ENCODE measurements around the gene TSPOAP1.

Gene TSPOAP1

DNA sequence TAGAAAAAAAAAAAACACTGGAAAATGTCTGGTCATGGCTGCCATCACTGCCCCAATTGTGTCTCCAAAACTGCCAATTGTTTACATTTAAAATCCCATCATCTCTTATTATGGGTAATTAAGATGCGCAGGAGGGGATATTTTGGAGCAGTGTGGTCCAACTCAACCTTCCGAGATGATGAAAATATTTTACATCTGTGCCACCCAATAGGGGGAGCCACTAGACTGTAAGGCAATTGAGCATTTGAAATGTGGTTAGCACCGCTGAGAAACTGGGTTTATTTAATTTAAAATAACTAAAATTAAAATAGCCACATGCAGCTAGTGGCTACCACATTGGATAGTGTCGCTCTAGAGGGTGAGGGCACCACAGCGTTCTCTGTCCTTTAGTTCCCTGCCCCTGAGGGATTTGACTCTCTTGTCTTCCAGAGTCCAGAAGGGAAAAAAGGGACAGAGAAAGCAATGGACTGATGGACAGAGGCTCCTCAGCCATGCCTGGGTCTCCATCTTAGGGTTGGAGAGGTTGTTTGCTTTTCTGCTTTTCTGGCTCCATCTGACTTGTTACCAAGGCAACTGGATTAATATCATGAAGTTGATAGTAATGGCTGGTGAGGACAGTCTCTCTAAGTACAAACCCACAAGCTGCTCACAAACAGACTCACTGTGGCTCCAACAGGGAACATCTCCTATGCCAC lies 51.3 kb downstream of the TSPOAP1 start:
- no peak for DNase-seq (ENCODE audit: low read depth in 2 of 2)

DNA sequence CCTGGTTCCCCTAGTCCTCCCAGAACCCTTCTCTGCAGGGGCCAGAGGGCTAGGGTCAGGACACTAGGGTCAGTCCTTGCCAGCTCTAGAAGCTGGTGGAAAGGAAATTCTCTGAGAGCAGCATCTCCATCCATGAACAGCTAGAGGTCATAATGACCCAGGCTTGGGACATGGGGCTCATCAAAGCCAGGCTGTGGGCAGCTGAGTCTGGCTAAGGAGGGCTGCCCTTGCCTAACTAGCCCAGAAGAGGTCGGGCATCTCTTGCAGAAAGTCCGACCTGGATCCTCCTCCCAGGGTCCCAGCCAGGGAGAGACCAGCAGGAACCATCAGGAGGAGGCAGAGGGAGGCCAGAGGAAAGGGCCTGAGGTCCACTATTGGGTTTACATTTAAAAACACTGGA lies 52.2 kb downstream of the TSPOAP1 start:
- DNase-seq (ENCODE audit: low read depth in 2 of 2): no peak

DNA sequence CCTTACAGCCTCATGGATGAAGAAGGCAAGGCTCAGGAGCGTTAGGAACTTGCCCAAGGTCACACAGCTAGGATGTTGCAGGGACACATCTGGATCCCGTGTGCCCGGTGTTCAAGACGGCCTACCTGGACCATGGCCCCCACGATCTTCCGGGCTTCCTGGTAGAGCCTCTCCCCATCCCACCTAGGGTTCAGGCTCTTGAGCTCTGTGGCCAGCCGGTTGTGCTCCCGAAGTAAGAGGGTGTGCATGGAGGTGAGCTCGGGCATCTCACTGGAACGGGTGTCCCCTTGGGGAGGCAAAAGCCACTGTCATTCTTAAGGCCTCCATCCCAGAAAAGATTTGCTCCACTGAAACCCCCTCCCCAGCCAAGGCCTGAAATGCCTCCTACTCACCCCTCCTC lies 53.2 kb downstream of the TSPOAP1 start:
- DNase-seq (ENCODE audit: low read depth in 2 of 2): no peak

DNA sequence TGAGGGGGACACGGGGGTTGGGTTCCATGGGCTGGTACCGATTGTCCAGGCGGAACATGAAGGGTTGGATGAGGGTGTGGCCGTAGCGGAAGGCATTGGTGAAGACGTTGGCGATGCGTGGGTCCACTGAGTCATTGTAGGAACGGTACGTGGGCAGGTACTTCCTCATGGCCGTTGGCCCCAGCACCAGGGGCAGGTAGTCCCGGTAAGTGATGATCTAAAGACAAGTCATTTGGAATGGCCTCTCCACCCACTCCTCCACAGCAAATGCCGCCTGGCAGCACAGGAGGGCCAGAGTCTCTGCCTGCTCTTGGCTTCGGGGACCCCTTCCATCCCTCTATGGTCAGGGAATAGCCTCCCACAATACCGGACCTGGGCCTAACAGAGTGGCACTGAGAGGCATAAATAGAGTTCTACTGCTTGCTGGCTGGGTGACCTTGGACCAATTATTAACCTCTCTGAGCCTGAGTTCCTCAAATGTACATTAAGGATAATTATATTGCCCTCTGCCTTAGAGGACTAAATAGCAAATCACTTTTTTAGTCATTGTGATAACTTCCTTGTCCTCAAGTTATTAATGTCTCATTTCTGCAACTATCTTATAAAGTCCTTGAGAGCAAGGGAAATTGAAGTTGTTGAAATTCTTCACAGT lies 55.0 kb downstream of the TSPOAP1 start:
- DNase-seq (ENCODE audit: low read depth in 2 of 2): no peak

DNA sequence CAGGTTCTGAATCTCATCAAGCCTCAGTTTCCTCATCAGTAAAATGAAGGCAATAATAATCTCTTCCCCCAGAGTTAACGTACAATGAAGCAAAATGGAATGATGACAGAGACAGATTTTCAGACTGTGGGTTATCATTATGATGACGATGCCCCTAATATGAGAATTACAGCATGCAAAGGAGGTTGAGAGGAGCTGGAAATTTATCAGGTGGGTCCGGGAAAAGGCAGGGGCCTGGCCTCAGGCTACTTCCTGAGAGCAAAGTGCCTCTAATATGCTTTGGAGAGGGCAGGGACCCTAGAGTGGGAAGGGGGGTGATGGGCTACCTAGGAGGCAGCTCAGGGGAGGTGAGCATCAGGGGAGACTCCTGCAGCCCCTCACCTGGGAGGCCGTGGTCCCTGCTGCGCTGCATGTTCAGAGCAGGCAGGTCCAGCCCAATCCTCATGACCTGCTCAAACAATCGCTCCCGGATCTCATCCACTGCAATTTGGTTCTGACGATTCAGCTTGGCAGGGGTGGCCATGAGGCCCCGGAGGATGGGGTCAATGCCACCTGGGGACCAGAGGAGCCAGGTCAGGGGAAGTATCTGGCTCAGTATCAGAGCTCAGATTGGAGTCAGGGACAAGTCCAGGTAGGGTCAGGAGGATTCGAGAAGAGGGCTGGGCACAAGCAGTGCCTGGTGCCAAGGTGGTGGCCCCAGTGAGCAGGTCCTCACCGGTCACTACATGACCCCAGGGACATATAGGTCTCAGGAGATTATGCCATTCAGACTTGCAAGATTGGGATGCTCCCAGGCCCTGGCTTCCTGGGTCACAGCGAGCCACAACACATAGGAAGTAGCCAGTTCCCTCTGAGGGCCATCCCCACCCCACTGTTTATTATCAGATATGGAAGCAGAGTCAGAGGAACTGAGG lies 56.0 kb downstream of the TSPOAP1 start:
- no peak for DNase-seq (ENCODE audit: low read depth in 2 of 2)

DNA sequence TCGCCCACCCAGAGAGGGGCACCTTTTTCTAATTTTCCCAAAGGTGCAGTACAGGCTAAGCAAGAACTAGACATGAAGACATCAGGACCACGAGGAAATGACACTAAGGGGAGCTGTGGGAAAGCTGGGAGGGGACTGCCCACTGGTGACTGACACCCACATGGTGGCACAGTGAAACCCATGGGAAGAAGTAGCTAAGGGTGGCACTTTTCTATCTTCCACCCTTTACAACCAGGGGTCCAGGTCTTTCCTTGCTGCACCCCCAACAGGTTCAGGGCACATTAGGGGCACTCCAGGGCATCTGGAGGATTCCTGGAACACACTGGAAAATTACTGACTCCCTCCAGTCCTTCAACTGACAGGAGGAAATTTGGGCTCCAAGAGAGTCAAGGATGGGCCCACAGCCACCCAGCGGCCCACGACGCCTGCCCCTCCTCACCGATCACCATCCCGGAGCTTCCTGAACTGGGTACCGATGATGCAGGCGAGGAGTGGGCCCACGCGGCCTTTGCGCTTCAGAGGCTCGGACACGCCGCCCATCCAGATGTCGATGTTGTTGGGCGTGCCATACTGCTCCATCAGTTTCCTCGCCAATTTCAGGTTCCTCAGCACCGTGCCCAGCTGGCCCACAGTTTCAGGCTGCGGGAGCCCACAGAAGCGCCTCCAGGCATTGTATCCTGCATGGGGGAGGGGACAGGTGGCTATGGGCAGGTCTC lies 57.2 kb downstream of the TSPOAP1 start:
- no peak for DNase-seq (ENCODE audit: low read depth in 2 of 2)

DNA sequence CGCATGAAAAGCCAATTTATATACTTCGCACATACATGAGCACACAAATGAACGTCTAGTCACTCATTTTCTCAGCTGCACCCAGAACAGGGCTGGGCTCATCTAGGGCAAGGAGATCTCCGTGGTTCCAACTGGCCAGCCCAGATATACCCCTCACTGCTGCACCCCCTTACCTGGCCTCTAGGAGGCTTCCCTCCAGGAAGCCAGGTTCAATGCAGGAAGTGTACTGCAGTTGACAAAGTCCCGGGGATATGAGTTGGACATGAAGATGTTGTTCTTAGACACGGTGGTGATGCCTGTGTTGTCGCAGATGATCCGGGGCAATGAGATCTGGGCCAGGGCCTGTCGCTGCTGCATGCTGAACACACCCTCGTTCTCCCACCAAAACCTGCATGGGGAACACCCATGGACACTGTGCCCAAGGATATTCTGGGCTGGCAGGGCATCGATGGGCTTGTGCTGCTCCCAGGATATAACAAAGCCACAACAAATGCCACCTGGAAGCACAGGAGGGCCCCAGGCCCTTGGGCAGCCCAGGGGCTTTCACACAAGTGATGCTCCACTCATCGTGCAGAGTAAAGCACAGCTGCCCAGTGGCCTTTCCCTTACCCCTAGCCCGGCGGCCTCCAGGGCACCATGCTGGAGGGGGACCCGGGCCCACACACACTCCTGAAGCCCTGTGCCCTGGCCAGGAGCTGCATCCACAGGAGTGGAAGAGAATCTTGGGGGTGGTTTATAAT lies 57.9 kb downstream of the TSPOAP1 start:
- no peak for DNase-seq (ENCODE audit: low read depth in 2 of 2)

DNA sequence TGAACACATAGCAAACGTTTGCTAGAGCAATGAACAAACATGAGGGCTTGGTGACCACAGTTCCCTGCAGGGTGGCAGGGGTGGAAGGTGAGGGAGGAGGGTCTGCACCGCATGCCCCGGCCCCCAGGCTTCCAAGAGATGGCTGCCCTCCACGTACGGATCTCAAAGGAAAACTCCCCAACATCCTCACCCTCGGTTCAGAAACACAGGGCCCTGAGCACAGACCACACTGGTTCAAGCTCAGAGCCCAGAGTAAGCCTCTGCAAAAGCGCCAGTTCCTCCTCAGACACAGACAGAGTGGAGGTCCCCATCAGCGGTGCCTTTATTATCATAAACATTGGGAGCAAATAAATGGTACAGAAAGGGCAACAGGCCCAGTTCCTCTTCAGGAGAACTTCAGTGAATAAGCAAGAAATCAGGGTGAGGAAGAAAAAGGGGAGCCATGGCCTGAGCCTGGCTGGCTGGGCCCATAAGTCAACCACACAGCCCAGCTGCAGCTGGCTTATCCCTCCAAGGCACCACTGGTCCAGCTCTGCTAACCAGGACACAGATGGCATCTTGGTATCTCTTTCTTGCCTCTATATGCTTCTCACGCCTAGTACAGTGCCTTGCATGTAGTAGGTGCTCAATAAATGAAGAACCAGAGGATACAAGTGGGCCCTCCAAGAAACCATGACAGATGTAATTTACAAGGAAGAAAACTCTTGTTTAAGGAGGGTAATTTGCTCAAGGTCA lies 58.9 kb downstream of the TSPOAP1 start:
- DNase-seq (ENCODE audit: low read depth in 2 of 2): no peak

DNA sequence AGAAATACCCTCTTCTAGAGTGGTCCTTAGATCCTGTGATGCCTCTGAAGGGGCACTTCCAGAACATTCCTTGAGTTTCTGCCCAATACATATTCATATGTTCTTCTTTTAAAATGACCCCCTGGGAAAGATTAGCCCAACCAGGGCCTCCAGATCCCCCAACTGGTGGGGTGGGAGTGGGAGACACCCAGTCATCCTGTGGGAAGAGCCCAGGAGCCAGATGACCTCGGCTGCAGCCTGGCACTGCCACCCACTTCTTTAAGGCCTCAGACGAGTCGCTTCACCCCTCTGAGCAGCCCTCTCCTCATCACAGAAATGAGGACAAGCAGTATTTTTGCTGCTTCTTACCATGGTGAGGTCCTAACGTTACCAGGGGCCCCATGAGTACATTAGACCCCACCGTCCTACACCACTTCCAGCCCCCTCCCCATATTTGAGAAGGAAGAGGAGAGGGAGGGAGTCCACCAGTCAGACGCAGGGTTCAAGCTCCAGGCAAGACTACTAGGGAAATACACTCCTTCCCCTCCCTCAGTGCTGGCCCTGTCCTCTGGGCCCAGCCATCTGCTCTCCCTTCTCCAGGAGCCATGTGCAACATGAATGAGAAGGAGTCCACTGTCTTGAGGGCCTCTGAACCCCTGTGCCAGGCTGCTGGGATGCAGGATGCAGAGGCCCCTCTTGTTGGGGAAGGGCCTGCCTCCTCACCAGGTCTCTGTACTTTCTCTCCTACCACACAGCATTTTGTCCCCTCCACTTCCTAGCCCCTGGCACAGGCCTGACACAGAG lies 59.6 kb downstream of the TSPOAP1 start:
- DNase-seq (ENCODE audit: low read depth in 2 of 2): no peak

DNA sequence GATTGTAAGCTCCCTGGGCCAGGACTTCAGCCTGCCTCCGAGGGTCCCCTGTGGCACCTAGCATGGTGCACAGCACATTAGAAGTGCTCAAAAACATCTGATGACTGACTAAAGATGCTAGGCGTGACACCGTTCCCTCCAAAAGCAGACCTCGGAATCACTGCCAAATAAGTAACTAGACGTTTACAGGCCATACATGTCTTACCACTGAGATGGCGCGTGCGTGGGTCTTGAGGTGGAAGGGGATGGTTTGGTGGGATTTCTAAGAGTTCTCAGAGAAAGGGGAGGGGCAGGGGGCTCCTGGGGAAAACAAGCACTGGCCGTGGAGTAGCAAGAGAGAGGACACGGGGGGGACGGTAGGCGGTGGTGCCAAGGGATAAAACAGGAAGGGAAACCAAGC lies 60.3 kb downstream of the TSPOAP1 start:
- DNase-seq (ENCODE audit: low read depth in 2 of 2): no peak

DNA sequence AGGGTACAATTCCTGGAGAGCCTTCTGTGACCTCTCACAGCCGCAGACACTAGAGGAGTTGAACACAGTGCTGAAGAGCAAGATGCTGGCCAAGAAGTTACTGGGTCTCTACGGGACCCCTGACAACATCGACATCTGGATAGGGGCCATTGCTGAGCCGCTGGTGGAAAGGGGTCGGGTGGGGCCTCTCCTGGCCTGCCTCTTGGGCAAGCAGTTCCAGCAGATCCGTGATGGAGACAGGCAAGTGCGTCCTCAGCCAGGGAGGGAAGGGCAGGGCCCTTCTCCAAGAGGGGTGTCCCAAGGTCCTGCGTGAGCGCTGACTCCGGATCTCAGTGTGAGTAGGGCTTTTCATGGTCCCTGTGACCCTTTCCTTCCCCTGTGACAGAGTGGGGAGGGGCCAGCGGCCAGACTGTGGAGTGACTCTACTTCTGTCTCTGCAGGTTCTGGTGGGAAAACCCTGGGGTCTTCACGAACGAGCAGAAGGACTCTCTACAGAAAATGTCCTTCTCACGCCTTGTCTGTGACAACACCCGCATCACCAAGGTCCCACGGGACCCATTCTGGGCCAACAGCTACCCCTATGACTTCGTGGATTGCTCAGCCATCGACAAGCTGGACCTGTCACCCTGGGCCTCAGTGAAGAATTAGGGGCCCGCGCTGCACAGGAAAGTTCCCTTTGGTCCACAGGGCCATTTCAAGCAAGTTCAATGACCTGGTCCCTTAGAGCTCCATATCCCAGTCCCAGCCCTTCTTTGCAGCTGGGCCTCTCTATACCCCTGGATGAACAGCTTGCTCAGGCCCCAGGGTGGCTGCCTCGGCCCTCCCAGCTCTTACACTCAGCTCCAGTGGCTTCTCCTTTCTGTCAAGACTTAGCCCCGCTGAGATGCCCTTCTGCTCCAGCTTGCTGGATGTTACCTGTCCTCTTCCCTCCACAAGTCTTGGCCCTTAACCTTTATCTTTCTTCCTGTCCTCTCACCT lies 61.0 kb downstream of the TSPOAP1 start:
- DNase-seq (ENCODE audit: low read depth in 2 of 2): no peak

DNA sequence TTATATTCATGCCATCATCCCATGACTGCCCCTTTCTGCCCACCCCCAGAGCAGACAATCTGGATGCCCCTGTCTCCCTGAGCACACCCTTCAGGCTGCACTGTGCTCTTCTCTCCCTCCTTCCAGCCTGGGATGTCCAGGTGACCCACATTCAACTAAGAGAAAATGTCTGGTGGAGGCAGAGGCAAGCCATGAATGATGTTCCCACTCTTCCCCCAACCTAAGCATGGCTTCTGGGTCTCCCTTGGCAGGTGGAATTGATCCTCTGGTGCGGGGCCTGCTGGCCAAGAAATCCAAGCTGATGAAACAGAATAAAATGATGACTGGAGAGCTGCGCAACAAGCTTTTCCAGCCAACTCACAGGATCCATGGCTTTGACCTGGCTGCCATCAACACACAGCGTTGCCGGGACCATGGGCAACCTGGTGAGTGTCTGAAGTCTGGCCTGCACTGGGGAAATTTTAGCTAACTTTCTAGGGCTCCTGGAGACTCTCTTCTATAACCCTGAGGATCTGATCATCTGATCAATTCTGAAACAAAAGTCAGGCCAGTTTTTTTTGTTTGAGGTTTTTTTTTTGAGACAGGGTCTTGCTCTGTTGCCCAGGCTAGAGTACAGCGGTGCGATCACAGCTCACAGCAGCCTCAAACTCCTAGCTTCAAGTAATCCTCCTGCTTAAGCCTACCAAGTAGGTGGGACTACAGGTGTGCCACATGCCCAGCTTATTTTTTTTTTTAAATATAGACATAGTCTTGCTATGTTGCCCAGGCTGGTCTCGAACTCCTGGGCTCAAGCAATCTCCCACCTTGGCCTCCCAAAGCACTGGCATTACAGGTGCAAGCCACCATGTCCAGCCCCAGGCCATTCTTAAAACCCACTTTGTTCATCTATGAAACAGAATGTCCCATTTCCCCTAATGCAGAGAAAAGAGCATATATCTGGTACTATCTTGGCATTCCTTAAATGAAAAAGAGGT lies 62.4 kb downstream of the TSPOAP1 start:
- DNase-seq (ENCODE audit: low read depth in 2 of 2): no peak

DNA sequence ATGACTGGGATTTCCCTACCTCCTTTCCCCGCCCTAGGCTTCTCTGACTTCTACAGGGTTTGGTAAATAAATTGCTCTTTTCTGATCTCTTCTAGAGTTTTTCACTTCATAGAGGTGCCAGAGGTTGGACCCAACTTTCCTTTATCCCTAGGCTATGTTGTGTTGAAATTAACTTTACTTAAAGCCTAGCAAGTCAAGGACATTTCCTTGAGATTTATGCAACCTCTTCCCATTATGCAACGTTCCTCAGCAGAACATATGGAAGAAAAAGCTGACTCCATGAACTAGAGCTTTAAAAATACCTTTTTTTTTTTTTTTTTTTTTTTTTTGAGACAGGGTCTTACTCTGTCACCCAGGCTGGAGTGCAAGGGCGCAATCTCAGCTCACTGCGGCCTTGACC lies 63.3 kb downstream of the TSPOAP1 start:
- DNase-seq (ENCODE audit: low read depth in 2 of 2): no peak

DNA sequence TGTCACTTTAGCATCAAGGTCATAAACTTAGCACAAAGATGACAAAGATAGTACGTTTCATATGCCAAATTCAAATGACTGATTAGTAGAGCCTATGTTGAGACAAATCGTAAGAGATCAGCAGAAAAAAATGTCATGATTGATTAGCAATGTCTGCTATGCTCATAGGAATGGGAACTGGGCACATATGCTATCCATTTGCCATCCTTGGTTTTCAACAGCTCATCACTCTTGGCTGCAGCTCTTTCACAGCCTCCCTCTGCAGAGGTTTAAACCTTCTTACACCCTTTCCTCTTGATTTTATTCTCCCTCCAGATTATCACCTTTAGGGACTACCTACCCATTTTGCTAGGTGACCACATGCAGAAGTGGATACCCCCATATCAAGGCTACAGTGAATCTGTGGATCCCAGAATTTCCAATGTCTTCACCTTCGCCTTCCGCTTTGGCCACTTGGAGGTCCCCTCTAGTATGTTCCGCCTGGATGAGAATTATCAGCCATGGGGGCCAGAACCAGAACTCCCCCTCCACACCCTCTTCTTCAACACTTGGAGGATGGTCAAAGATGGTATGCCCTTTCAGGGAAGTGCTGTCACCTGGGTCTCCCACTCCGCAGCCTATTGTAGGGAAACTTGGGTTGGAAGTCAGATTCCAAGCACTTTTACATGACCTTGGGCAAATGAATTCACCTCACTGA lies 64.0 kb downstream of the TSPOAP1 start:
- DNase-seq (ENCODE audit: low read depth in 2 of 2): no peak

DNA sequence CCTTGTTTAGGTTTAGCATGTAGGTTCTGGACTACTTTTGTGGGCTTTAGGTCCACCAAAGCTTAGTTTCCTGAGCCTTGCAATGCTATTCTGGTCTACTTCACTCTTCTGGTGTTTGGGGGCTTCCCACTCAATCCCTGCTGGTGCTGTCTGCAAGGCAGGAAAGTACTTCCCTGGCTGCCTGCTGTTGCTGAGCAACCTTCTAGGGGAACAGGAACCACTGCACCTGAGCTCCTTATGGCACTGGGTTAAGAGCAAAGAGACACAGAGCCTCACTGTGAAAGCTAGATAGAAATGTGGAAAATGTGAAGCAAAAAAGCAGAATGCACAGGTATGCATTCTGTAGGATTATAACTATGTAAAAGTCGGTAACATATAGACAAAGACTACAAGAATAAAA lies 64.8 kb downstream of the TSPOAP1 start:
- DNase-seq (ENCODE audit: low read depth in 2 of 2): no peak

DNA sequence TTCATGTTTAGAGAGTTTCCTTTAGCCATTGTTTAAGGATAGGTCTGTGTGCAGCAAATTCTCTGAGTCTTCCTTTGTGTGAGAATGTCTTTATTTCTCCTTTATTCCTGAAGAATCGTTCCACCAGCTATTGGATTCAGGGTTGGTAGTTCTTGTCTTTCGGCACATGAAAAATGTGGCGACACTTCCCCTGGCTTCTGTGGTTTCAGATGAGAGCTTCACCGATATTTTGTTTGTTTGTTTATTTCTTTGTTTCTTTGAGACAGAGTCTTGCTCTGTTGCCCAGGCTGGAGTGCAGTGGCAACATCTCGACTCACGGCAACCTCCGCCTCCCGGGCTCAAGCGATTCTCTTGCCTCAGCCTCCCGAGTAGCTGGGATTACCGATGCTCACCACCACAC lies 66.4 kb downstream of the TSPOAP1 start:
- no peak for DNase-seq (ENCODE audit: low read depth in 2 of 2)

DNA sequence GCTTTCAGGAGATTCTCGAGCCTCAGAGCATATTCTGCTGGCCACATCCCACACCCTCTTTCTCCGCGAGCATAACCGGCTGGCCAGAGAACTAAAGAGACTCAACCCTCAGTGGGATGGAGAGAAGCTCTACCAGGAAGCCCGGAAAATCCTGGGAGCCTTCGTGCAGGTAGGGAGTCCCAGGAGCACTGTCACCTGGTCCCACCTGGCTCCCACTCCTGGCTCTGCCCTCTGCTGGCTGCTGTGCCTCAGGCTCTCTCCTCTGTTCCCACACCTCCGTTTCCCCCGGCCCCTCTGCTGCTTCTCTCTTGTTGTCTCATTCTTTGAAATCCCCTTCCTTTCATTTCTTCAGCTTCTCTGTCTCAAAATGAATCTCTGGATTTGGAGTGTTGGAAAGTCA lies 73.8 kb downstream of the TSPOAP1 start:
- DNase-seq (ENCODE audit: low read depth in 2 of 2): no peak

All from stimulated activated CD4-positive, alpha-beta T cell treated with anti-CD3 and anti-CD28 coated beads, Interleukin-12 subunit alpha, Interleukin-12 subunit beta, amount 100 ng/mL, for 24 hours (primary cell).